ENCODE results near the gene TMBIM6. TPM values are rescaled to one million over a fixed set of nuclear protein-coding genes. Genes with fewer than 3 reads are reported as not detected.
"Not testable (repeated sequence)": the region's sequence is repeated elsewhere in the genome, so short reads cannot be mapped to it uniquely, and the experiment has no call there.

The TMBIM6 gene
- total and polyA plus RNA-seq, 4 donors = 443 to 601 (median 527) TPM

GRCh38 chr12:49720214-49720613 is 21.1 kb upstream of the TMBIM6 start:
- Histone ChIP-seq H3K9me3 (ENCODE audit: control insufficient read depth, insufficient read depth, low read length) (no peaks in the 10 kb centered on the region), H3K4me1 (ENCODE audit: control insufficient read depth, insufficient read depth, low read length) (no peaks in the 10 kb centered on the region), H3K27ac (ENCODE audit: low read depth, low read length) (no peak overlapping the region), H3K27me3 (ENCODE audit: control insufficient read depth, insufficient read depth, low read length) (no peaks in the 10 kb centered on the region), H3K4me3 (ENCODE audit: low read depth, low read length) (no peak overlapping the region), H3K36me3 (ENCODE audit: control insufficient read depth, insufficient read depth, low read length) (no peaks in the 10 kb centered on the region)
- DNase-seq (ENCODE audit: low read depth in 4 of 6, low spot score in 6 of 6) = no peak
- WGBS (ENCODE audit: insufficient coverage) = no CpG with 5 or more reads among the region's 1 CpG

- H3K27ac ChIP-seq (ENCODE audit: low read depth, low read length); H3K27me3 ChIP-seq (ENCODE audit: control insufficient read depth, insufficient read depth, low read length); H3K36me3 ChIP-seq (ENCODE audit: control insufficient read depth, insufficient read depth, low read length); DNase-seq (ENCODE audit: low read depth in 4 of 6, low spot score in 6 of 6); H3K4me3 ChIP-seq (ENCODE audit: low read depth, low read length); H3K4me1 ChIP-seq (ENCODE audit: control insufficient read depth, insufficient read depth, low read length); H3K9me3 ChIP-seq (ENCODE audit: control insufficient read depth, insufficient read depth, low read length): not testable (repeated sequence)
- 90% methylated on average over 2 of the region's 3 CpGs for WGBS (ENCODE audit: insufficient coverage)
Measured at GRCh38 chr12:49721355-49721754, 20.0 kb upstream of the TMBIM6 start.

- H3K27ac ChIP-seq (ENCODE audit: low read depth, low read length) = no peak overlapping the region
- no peaks in the 10 kb centered on the region for H3K36me3 ChIP-seq (ENCODE audit: control insufficient read depth, insufficient read depth, low read length)
- 94% methylated on average over 2 of the region's 3 CpGs for WGBS (ENCODE audit: insufficient coverage)
- no peaks in the 10 kb centered on the region for H3K9me3 ChIP-seq (ENCODE audit: control insufficient read depth, insufficient read depth, low read length)
- no peak overlapping the region for H3K4me3 ChIP-seq (ENCODE audit: low read depth, low read length)
- no peaks in the 10 kb centered on the region for H3K4me1 ChIP-seq (ENCODE audit: control insufficient read depth, insufficient read depth, low read length)
- no peak for DNase-seq (ENCODE audit: low read depth in 4 of 6, low spot score in 6 of 6)
- no peaks in the 10 kb centered on the region for H3K27me3 ChIP-seq (ENCODE audit: control insufficient read depth, insufficient read depth, low read length)
Measured at GRCh38 chr12:49728446-49728845, 12.9 kb upstream of the TMBIM6 start.

GRCh38 chr12:49730050-49730449 is 11.3 kb upstream of the TMBIM6 start:
- no peak overlapping the region for H3K27ac ChIP-seq (ENCODE audit: low read depth, low read length)
- WGBS (ENCODE audit: insufficient coverage) = no CpG with 5 or more reads among the region's 1 CpG

GRCh38 chr12:49730568-49731101 is 10.7 kb upstream of the TMBIM6 start:
- Histone ChIP-seq H3K27me3 (ENCODE audit: control insufficient read depth, insufficient read depth, low read length) (no peaks in the 10 kb centered on the region), H3K4me1 (ENCODE audit: control insufficient read depth, insufficient read depth, low read length) (no peaks in the 10 kb centered on the region), H3K4me3 (ENCODE audit: low read depth, low read length) (no peak overlapping the region), H3K36me3 (ENCODE audit: control insufficient read depth, insufficient read depth, low read length) (no peaks in the 10 kb centered on the region), H3K27ac (ENCODE audit: low read depth, low read length) (no peak overlapping the region), H3K9me3 (ENCODE audit: control insufficient read depth, insufficient read depth, low read length) (no peaks in the 10 kb centered on the region)
- 100% methylated on average over 1 of the region's 3 CpGs for WGBS (ENCODE audit: insufficient coverage)
- no peak for DNase-seq (ENCODE audit: low read depth in 4 of 6, low spot score in 6 of 6)

More at GRCh38 chr12:49730050-49730449, 11.3 kb upstream of the TMBIM6 start:
- Histone ChIP-seq H3K27me3 (ENCODE audit: control insufficient read depth, insufficient read depth, low read length) (no peaks in the 10 kb centered on the region), H3K36me3 (ENCODE audit: control insufficient read depth, insufficient read depth, low read length) (no peaks in the 10 kb centered on the region), H3K4me3 (ENCODE audit: low read depth, low read length) (no peak overlapping the region), H3K4me1 (ENCODE audit: control insufficient read depth, insufficient read depth, low read length) (no peaks in the 10 kb centered on the region), H3K9me3 (ENCODE audit: control insufficient read depth, insufficient read depth, low read length) (no peaks in the 10 kb centered on the region)
- no peak for DNase-seq (ENCODE audit: low read depth in 4 of 6, low spot score in 6 of 6)

- DNase-seq (ENCODE audit: low read depth in 4 of 6, low spot score in 6 of 6) = no peak
- WGBS (ENCODE audit: insufficient coverage) = 54% methylated on average over 6 of the region's 10 CpGs
Measured at GRCh38 chr12:49733219-49734017, 7.9 kb upstream of the TMBIM6 start.

GRCh38 chr12:49734900-49735299 is 6.5 kb upstream of the TMBIM6 start:
- H3K9me3 ChIP-seq (ENCODE audit: control insufficient read depth, insufficient read depth, low read length); H3K4me3 ChIP-seq (ENCODE audit: low read depth, low read length); H3K36me3 ChIP-seq (ENCODE audit: control insufficient read depth, insufficient read depth, low read length); H3K27ac ChIP-seq (ENCODE audit: low read depth, low read length); H3K27me3 ChIP-seq (ENCODE audit: control insufficient read depth, insufficient read depth, low read length); DNase-seq (ENCODE audit: low read depth in 4 of 6, low spot score in 6 of 6); H3K4me1 ChIP-seq (ENCODE audit: control insufficient read depth, insufficient read depth, low read length): not testable (repeated sequence)
- 93% methylated on average over 3 of the region's 7 CpGs for WGBS (ENCODE audit: insufficient coverage)

More at GRCh38 chr12:49733219-49734017, 7.9 kb upstream of the TMBIM6 start:
- no peaks in the 10 kb centered on the region for H3K27me3 ChIP-seq (ENCODE audit: control insufficient read depth, insufficient read depth, low read length)
- H3K27ac ChIP-seq (ENCODE audit: low read depth, low read length) = no peak overlapping the region
- no peaks in the 10 kb centered on the region for H3K4me1 ChIP-seq (ENCODE audit: control insufficient read depth, insufficient read depth, low read length)
- no peaks in the 10 kb centered on the region for H3K9me3 ChIP-seq (ENCODE audit: control insufficient read depth, insufficient read depth, low read length)
- H3K4me3 ChIP-seq (ENCODE audit: low read depth, low read length) = no peak overlapping the region
- H3K36me3 ChIP-seq (ENCODE audit: control insufficient read depth, insufficient read depth, low read length) = no peaks in the 10 kb centered on the region

- not testable (repeated sequence) for H3K27ac ChIP-seq (ENCODE audit: low read depth, low read length); H3K9me3 ChIP-seq (ENCODE audit: control insufficient read depth, insufficient read depth, low read length); DNase-seq (ENCODE audit: low read depth in 4 of 6, low spot score in 6 of 6); H3K27me3 ChIP-seq (ENCODE audit: control insufficient read depth, insufficient read depth, low read length); H3K36me3 ChIP-seq (ENCODE audit: control insufficient read depth, insufficient read depth, low read length); H3K4me3 ChIP-seq (ENCODE audit: low read depth, low read length)
- peaks cover 14% of the 10 kb centered on the region for H3K4me1 ChIP-seq (ENCODE audit: control insufficient read depth, insufficient read depth, low read length)
- no CpG with 5 or more reads among the region's 5 CpGs for WGBS (ENCODE audit: insufficient coverage)
Measured at GRCh38 chr12:49738721-49739120, 2.6 kb upstream of the TMBIM6 start.

- H3K4me1 ChIP-seq (ENCODE audit: control insufficient read depth, insufficient read depth, low read length) = peaks cover 14% of the 10 kb centered on the region
- not testable (repeated sequence) for H3K27me3 ChIP-seq (ENCODE audit: control insufficient read depth, insufficient read depth, low read length); H3K4me3 ChIP-seq (ENCODE audit: low read depth, low read length); H3K27ac ChIP-seq (ENCODE audit: low read depth, low read length); H3K9me3 ChIP-seq (ENCODE audit: control insufficient read depth, insufficient read depth, low read length); H3K36me3 ChIP-seq (ENCODE audit: control insufficient read depth, insufficient read depth, low read length); DNase-seq (ENCODE audit: low read depth in 4 of 6, low spot score in 6 of 6)
- 93% methylated on average over 8 of the region's 12 CpGs for WGBS (ENCODE audit: insufficient coverage)
Measured at GRCh38 chr12:49740277-49740676, 1.1 kb upstream of the TMBIM6 start.
